GM18870 (cell line): ENCODE data around the gene CNOT4.

Experiments
- ATAC-seq: cut with Tn5 transposase; IDR thresholded peaks from one replicate; pipeline ENCODE4 v1.9.1; 2021; ENCODE audit warnings: moderate library complexity; ENCODE audit not compliant: unreplicated experiment

The CNOT4 gene

DNA sequence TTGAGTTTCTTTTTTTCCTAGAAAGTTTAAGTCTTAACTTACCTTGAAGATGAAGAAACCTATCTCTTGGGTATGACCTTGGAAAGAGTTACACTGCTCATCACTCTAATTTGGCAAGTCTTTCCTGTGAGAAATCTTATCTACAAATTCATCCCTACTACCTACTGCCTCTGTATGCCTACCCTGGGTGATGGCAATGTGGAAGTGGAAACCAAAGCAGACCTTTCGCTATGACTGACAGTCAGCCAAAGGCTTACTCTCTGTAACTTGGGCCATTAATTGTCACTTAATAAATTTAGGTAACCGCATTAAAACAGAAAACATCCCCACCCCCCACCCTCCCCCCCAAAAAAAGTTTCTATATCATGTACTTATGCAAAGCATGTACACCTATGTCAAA, 103.9 kb downstream of the CNOT4 start:
- ATAC-seq, result no peak

DNA sequence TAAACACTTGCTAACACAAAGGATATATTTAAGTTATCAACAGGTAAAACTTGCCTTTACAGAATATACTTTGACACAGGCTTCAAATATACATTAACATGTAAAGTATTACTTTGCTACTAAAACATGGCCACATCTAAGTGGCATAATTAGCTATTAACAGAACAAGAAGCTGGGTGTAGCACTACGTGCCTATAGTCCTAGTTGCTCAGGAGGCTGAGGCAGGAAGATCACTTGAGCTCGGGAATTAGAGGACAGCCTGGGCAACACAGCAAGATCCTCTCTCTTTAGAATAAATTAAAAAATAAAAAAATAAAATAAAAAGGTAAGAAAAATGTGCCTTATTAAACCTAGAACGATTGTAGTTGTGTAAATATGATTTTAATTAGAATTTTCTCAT, 106.6 kb downstream of the CNOT4 start:
- ATAC-seq, result no peak

DNA sequence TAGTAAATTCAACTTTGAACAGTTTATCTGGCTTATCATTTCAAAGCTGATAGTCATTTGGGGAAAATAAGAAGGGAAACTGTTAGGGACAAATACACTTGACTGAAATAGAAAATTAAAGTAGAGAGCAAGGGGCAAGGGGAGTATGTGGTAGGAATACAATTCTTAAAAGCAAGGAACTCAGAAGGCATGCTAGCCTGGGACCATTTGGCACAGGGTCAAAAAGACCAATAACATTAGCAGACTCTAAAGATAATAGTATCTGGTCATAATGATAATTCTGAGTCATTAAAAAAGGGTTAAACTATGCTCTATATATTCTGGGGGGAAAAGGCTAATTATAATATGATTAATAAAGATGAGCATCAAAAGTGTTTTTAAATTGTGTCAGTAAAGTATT, 112.2 kb downstream of the CNOT4 start:
- ATAC-seq, result no peak

DNA sequence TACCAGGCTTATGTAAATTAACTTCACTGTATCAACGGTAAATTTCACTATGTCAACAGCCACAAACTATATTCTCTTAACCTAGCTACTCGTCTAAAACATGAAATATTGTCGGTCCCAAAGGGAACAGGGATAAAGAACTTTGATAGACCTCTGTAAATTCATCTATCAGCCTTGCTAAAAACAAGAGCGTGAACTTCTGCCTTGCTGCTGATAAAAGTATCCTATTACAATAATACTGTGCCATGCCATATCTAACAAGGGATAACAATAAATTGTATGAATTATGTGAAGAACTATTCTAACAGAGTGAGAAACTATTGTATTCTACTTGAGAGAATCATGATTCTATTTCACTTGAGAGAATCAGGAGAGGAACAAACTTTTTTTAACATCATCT, 117.2 kb downstream of the CNOT4 start:
- ATAC-seq, result no peak

DNA sequence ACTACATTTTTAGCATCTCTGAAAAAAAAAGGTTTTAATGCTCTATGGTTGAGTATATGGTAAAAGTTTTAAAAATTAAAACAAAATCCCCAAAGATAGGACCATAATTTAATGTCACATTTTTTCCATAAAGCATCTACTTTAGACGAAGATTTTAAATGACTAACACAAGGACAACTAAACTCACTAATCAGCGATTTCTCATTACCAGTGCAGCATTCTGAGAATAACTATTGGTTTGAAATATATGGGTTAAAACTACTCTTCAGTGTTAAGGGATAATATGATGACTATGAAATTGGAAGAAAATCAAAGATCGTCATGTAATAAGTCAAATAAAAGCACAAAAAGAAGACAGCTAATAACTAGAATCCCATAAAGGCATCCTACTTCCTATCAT, 118.4 kb downstream of the CNOT4 start:
- no peak for ATAC-seq

DNA sequence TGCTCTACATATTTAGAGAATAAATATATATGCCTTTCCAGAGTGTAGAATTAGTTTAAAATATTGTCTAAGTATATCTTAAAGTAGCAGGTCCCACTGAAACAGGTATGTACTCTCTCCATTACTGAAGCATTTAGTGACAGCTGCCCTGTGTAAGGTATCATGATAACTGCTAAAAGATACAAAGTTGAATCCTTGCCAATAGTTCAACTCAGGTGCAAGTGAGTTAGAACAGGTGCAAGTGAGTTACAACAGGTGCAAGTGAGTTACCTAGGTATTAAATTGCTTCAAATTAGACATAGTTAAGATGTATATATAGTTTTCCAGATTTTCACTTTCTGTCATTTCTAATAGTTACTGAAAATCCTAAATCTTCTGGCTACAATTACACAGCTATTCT, 119.1 kb downstream of the CNOT4 start:
- no peak for ATAC-seq

DNA sequence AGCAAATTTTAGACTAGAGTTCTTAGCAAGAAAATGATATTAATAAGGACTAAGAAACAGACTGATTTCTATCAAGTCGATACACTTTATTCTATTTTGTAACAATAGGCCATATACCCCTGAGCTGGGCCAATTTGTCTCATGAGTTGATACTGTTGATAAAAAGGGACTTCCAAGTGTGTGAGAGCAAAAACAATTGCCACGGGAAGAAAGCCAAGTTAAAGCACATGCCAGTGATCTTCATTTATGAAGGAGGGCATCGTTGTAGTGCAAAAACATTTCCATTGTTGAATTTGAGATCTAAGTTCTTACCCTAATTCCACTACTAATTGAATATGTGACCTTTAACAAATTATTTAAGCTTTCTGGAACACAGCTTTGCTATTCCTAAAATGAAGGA, 119.9 kb downstream of the CNOT4 start:
- no peak for ATAC-seq

DNA sequence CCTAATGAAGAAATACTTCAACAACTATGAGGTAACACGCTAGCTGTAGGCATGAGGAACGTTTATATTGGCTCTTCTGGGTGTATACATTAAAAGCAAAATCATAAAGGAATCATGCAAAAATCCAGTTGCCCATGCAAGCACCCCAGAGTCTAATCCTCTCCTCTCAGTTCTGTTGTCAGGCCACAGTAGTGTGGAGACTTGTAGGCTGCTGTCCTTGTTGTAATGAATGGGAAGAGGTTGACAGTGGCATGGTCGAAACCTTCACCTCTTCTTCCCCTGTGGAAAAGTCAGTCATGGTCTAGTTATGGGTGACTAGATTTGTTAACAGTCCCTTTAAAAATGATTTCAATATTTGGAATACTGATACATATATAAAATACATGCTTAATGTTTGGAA, 121.3 kb downstream of the CNOT4 start:
- ATAC-seq, result no peak

DNA sequence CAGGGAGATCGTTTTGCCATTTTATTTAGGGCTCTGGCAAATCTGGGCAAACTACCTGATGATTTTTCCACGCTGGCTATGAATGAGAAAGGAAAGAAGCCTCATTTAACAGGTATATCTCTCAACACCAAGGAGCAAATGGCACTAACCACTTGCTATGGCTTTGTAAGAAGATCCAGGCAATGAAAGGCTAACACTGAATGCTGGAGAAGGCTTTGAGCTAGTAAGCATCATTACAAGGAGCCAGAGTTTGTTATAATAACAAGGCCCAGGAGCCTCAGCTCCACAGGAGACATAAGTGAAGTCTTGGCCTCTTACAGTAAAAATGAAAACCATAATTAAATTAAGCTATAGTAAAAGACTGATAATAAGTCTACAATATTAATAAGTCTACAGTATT, 123.1 kb downstream of the CNOT4 start:
- ATAC-seq, result no peak

DNA sequence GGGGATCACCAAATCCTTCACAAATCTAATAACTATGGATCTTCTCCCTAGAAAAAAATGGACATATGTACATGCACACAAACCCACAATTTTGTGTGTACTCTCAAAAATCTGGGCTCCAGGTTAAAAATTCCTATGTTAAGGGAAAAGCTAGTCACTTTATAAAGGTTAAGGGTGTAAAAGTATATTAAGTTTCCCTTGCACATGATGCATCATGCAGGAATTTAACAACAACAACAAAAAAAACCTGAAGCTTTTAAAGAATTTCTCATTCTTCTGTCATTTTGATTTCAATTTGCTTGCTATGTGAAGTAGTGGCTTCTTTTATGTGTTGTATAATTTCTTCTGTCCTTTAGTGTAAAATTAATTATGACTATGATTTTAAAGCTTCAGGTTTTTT, 123.7 kb downstream of the CNOT4 start:
- no peak for ATAC-seq

DNA sequence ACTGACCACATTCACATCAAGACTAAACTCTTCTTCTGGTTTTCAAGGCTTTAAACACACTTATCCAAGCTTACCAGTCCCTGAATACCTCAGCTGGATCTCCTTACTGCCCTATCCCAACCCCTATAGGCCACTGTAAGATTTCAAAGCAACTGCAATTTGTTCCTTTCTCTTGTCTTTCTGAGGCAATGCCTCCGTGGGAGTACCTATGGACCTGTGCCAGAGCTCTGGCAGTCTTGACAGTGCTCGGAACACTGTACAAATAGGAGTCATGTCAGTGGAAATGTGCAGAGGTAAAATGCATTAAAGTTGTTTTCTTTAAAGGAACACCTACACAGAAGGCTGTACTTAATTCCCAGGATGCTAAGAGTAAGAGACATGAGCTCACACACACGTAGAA, 124.7 kb downstream of the CNOT4 start:
- no peak for ATAC-seq

DNA sequence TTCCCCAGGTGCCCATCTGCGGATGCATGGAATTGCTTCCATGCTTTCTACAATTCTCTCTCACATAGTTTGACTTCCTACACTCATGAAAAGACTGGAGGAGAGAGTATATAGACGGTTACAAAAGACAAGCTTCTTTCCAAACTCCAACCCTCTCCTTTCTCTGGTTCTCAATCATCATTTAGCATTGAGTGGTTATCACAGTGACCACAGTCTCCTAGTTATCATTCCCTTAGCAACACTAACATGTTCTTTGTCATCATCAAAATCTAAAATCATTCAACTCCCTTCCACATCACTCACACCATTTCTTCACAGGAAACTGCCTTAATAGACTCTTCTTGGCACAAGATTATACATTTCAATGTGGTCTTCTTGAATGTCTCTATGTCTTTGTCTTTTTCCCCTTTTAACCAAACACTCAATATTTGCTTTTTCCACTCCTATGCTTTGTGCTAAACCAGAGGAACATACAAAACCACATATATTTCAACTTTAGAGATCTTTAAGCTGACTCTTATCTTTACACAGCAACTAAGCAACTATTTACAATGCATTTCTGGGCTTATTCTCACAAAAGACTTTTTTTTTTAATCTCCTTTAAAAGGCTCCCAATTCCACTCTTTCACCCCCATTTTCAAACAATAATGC, 126.3 kb downstream of the CNOT4 start:
- no peak for ATAC-seq

DNA sequence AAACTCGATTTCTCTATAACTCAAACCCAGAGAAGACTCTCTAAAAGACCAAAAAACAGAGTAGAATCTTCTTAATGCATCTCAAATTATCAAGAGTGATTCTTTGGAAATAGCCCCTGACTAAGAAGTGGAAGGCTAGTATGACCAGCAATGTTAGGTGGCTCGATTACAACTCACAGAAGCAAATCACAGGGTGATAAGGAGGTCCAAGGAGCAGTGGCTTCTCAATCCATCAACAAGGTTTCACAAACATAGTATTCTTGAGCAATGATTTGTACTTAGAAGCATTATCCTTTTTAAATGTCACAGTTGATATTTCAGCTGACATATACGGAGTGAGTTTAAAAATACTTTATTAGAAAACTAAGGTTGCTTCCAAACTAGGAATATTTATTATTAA, 127.7 kb downstream of the CNOT4 start:
- ATAC-seq, result no peak

DNA sequence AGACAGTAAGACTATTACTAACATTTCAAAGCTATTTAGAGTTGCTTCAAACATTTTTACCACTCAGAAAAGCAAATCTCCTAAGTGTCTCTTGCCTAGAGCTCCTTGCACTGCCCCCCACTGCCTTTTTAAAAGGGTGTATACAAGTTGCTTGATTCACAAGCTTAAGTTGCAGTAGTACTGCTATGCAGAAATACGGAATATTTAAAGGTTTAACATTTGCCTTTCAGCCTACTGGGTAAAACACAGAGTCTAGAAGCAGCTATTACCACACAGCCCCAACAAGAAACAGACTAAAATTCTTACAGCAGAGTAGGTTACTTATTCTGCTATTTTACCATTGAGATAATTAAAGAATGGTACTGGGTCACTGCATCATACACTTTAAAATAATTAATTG, 128.5 kb downstream of the CNOT4 start:
- ATAC-seq, result no peak

DNA sequence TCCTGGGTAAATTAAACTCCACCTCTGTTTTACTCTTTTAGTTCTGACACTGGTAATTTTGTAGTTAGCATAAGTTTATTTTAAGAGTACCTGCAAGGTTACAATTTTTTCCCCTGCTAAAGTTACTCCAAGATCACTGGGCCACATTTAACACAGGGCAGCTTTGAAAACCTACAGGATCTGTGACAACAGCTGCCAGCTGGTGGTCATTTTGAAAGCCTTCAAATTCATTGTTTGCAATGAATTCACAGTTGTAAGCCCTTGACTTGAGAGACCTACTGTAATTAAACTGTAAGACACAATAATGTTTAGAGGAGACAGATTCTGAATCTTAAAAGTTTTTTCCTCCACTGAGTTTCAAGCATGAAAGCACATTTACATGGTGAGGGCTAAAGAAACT, 129.6 kb downstream of the CNOT4 start:
- no peak for ATAC-seq

DNA sequence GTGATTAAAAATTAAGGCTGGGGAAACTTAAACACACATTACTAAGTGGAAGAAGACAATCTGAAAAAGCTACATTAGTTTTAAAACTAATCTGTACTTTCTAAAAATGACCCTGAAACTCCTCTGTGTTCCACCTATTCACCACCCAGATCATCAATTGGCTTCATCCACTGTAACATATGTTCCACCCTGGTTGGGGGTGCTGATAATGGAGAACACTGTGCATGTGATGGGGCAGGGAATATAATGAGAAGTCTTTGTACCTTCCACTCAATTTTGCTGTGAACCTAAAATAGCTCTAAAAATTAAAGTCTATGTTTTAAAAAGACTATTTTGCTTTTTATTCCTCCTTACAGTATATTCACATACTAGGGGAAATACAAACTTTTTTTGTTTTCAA, 132.7 kb downstream of the CNOT4 start:
- no peak for ATAC-seq

DNA sequence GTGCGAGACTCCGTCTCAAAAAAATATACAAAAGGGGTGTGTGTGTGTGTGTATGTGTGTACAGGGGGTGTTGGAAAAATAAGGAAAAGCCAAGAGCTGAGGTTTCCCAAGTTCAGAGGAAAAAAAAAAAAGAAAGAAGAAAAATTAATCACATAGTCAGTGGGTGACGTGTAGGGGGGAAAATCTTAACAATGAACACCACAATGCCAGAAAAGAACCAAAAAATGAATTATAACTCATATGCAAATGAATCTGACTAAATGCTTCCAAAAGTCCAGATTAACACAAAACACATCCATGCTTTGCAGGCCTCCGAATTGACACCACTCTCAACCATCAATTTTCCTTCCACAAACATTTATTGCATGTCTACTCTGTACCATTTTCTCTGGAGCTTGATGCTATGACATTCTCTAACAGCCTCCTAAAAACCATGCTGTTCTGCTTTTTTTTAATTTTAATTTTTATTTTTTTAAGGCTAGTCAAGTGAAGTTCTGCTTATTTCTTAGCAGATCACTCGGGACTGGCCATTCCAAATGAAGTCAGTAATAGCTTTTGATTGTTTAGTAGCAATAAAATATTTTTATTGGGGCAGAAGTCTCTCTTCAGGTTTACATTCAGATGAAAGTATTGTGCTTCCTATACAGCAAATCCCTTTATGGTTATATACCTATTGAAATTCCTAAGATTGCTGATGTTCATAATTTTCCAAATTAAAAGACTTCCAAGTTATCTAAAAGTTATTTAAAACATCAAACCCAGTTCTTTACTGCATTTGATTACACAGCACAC, 133.8 kb downstream of the CNOT4 start:
- ATAC-seq, result no peak

DNA sequence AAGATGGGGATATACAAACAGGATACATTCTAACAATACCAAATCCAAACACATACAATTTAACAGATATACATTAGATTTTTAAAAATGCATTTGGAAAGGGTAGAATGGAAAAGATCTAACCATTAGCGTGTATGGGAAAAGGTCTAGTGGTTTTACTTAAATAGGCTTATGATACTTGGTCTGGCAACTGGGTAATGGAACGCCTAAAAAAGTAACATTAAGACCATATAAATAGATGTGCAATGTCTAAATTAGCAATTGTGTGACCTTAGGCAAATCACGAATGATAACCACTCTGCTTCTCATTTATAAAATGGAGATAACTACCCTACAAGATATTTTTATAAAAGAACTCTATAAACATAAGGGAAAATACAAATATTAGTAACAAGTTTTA, 135.2 kb downstream of the CNOT4 start:
- ATAC-seq, result no peak

DNA sequence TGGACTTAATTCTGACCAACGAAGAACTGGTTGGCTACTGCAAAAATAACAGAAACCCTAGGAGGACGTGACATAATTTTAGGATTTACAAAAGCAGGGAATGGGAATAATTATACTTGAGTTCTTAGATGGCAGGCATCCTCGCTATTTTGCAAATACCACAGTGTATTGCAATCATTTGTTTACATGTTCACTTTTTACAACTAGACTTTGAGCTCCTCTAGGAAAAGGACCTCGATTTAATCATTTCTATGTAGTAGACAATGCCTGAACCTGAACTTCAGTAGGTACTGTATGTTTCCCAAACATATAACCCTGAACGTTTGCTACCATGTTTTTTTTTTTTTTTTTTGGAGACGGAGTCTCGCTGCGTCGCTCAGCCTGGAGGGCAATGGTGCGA, 137.7 kb downstream of the CNOT4 start:
- no peak for ATAC-seq

DNA sequence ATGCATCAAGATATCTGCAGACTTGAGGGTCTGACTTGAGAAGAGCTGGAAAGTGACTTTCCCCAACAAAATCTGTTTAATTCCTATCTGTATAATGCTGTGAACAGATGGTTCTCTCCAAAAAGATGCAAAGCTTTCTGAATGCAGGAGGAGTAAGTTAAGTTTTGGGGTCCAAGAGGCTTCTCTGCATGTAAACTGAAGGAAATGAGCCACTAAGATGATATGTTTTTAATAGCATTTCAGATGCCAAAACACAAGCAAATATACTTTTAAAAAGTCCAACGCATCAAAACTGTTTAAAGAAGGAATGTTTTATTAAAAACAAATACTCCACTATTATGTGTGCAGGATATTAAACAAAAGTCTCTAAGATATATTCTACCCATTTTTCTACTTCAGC, 139.2 kb downstream of the CNOT4 start:
- no peak for ATAC-seq

DNA sequence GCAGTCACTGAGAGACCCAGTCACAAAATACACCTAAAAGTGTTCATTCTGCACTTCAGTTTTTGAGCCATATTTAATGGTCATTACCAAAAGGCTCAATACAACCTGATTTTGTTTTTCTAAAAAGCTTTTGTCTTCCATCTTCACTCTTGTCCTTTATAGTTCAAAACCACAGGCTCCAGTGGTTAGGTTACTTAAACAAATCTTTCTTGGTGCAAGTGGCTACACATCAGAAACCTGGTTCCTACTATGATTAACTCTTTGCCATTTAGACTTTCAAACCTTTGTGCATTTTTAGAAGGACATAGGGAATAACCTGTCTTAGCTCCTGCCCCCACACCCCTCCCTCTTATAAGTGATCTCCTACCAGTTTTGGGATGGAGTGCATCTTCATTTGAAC, 140.5 kb downstream of the CNOT4 start:
- ATAC-seq, result no peak

DNA sequence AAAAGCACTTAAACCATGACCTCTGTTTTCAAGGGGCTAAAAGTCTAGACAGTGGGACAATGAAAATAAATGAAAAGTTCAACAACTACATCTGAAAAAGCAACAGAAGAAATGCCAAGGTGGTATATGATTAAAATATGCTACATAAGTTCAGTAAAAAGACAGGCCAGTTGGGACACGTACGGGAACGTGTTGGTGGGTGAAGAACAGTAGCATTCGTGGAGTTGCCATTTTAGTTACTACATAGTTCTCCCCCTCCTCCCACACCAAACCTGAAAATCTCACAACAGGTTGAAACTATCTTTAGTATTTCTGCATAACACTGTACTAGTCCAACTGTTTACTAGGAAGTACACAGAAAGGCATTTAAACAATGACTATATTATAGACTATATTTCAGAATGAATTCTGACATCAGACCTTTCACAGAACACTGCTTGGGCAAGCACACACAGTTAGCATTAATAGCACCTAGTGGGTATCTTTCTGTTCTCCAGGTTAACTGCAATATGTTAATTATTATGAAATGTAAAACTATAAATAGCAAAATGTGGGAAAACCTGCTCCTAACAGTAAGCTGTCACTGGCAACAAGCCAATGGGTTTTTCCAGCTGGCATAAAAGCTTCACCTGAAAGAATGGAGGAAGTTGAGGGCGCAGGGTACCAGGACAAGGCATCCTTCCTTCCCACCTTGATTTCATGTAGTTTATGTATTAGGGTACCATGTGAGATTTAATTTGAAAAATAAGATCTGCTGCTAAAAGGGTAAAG, 141.3 kb downstream of the CNOT4 start:
- ATAC-seq, result no peak
